ENCODE data around the gene COPG1. TPM values are rescaled to one million over a fixed set of nuclear protein-coding genes. Genes with fewer than 3 reads are reported as not detected.

COPG1 gene
- total and polyA plus RNA-seq, 2 experiments from 2014 or later: 50.0 to 106 TPM

DNA sequence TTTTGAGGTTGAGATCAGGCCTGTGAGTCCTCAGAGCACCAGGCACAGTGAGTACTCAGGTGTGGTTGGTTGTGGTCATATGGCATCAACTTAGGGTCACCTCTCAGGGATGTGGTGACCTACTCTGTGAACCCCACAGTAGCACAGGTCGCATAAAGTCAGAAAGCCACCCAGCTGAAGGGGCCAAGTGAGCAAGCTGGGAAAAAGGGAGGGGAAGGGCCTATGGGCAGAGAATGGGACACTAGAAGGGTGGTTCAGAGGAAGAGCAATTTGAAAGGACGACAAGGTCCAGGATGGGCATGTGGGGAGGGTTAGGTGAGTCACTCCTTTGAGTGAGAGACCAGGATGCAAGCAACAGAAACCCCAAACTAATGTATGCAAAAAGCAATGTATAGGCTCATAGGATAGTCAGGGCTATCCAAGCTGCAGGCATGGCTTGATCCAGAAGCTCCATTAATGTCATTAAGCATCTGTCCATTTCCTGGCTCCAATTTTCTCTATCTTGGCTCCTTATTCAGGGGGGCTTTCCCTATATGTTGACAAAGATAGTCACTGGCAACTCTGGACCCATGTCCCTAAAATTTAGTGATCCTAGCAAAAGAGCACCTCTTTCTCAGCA lies 62.7 kb downstream of the COPG1 start:
- Histone ChIP-seq H3K4me1 (ENCODE audit: insufficient read depth) (peaks cover 7% of the 10 kb centered on the region), H3K79me2 (replicated peaks; ENCODE audit: insufficient read depth) (peaks cover 5% of the 10 kb centered on the region), H3K4me3 (no peak overlapping the region), H3K9me2 (ENCODE audit: insufficient read depth) (no peaks in the 10 kb centered on the region), H3K27me3 (ENCODE audit: insufficient read depth) (no peaks in the 10 kb centered on the region), H3K4me2 (no peak overlapping the region), H3K27ac (ENCODE audit: low read depth) (no peak overlapping the region), H3K36me3 (ENCODE audit: insufficient read depth) (no peaks in the 10 kb centered on the region), H4K20me1 (replicated peaks; ENCODE audit: insufficient read depth) (no peaks in the 10 kb centered on the region), H2AFZ (no peak overlapping the region), H3F3A (replicated peaks; ENCODE audit: low read depth) (no peaks in the 10 kb centered on the region)
- TF ChIP-seq POLR2AphosphoS5 (IDR thresholded peaks at IDR 0.05; ENCODE audit: low read depth): no peak
- no peak for TF ChIP-seq ETS1 (IDR thresholded peaks at IDR 0.05)
- TF ChIP-seq NANOG (IDR thresholded peaks at IDR 0.05; ENCODE audit: borderline replicate concordance): no peak
- TF ChIP-seq EZH2 (IDR thresholded peaks at IDR 0.05; ENCODE audit: low read depth, unreplicated experiment): no peak
- TF ChIP-seq STAT1 (IDR thresholded peaks at IDR 0.05; ENCODE audit: unreplicated experiment): no peak
- TF ChIP-seq EZH2phosphoT487 (IDR thresholded peaks at IDR 0.05; ENCODE audit: unreplicated experiment): no peak
- no peak for DNase-seq (ENCODE audit: low spot score)
- Mint-ChIP-seq H3K4me1 (peaks cover 8% of the 10 kb centered on the region), H3K27me3 (ENCODE audit: insufficient read depth, low read depth, poor library complexity) (peaks cover 19% of the 10 kb centered on the region), H3K36me3 (ENCODE audit: low read depth) (no peaks in the 10 kb centered on the region; the same call in 2 of the 3 replicates), H3K4me3 (no peak overlapping the region), H3K9me3 (no peaks in the 10 kb centered on the region; the same call in 2 of the 3 replicates), H3K27ac (no peak overlapping the region)
- ATAC-seq: no peak

DNA sequence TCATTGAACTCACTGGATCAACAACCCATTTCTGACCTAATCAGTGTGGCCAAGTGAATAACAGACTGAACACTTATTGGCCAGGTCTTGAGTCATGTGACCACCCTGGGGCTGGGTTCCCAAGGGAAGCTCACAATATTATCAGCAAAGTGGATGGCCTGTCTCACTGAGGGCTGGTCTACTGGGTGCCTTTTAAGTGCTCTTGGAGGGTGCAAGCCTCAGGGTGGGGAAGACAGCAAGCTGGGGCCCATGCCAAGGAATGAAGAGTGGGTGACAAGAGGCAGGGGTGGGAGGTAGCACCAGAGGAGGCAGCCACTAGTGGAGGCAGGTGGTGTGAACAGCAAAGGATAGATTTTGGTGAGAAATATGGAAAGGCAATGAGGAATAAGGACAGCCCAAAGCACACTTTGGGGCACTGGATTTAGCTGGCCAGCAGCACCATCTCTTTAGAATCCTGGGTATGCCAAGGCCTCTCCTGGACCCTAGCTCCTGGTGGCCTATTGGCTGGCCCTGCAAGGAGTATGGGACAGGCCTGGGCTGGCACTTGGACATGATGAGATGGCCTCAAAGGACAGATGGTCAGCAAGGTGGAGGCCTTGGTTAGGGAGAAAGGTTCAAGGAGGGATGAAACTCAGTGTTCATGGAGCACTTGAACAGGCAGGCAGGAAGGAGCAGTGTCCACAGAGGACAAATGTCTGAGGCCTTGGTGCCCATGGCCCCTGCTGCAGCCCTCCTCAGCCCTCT lies 63.4 kb downstream of the COPG1 start:
- TF ChIP-seq CREB1 (CRISPR knock-in tag; IDR thresholded peaks at IDR 0.05; ENCODE audit: low read depth) (no peak), ZNF114 (CRISPR knock-in tag; IDR thresholded peaks at IDR 0.05) (no peak), EZH2phosphoT487 (IDR thresholded peaks at IDR 0.05; ENCODE audit: unreplicated experiment) (no peak), JUNB (IDR thresholded peaks at IDR 0.05; ENCODE audit: unreplicated experiment) (no peak), ZNF331 (CRISPR knock-in tag; IDR thresholded peaks at IDR 0.05; ENCODE audit: low read depth) (no peak)
- TF ChIP-seq, protein P1, sequence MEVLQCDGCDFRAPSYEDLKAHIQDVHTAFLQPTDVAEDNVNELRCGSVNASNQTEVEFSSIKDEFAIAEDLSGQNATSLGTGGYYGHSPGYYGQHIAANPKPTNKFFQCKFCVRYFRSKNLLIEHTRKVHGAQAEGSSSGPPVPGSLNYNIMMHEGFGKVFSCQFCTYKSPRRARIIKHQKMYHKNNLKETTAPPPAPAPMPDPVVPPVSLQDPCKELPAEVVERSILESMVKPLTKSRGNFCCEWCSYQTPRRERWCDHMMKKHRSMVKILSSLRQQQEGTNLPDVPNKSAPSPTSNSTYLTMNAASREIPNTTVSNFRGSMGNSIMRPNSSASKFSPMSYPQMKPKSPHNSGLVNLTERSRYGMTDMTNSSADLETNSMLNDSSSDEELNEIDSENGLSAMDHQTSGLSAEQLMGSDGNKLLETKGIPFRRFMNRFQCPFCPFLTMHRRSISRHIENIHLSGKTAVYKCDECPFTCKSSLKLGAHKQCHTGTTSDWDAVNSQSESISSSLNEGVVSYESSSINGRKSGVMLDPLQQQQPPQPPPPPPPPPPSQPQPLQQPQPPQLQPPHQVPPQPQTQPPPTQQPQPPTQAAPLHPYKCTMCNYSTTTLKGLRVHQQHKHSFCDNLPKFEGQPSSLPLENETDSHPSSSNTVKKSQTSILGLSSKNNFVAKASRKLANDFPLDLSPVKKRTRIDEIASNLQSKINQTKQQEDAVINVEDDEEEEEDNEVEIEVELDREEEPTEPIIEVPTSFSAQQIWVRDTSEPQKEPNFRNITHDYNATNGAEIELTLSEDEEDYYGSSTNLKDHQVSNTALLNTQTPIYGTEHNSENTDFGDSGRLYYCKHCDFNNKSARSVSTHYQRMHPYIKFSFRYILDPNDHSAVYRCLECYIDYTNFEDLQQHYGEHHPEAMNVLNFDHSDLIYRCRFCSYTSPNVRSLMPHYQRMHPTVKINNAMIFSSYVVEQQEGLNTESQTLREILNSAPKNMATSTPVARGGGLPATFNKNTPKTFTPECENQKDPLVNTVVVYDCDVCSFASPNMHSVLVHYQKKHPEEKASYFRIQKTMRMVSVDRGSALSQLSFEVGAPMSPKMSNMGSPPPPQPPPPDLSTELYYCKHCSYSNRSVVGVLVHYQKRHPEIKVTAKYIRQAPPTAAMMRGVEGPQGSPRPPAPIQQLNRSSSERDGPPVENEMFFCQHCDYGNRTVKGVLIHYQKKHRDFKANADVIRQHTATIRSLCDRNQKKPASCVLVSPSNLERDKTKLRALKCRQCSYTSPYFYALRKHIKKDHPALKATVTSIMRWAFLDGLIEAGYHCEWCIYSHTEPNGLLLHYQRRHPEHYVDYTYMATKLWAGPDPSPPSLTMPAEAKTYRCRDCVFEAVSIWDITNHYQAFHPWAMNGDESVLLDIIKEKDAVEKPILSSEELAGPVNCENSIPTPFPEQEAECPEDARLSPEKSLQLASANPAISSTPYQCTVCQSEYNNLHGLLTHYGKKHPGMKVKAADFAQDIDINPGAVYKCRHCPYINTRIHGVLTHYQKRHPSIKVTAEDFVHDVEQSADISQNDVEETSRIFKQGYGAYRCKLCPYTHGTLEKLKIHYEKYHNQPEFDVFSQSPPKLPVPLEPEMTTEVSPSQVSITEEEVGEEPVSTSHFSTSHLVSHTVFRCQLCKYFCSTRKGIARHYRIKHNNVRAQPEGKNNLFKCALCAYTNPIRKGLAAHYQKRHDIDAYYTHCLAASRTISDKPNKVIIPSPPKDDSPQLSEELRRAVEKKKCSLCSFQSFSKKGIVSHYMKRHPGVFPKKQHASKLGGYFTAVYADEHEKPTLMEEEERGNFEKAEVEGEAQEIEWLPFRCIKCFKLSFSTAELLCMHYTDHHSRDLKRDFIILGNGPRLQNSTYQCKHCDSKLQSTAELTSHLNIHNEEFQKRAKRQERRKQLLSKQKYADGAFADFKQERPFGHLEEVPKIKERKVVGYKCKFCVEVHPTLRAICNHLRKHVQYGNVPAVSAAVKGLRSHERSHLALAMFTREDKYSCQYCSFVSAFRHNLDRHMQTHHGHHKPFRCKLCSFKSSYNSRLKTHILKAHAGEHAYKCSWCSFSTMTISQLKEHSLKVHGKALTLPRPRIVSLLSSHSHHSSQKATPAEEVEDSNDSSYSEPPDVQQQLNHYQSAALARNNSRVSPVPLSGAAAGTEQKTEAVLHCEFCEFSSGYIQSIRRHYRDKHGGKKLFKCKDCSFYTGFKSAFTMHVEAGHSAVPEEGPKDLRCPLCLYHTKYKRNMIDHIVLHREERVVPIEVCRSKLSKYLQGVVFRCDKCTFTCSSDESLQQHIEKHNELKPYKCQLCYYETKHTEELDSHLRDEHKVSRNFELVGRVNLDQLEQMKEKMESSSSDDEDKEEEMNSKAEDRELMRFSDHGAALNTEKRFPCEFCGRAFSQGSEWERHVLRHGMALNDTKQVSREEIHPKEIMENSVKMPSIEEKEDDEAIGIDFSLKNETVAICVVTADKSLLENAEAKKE (CRISPR knock-in tag; IDR thresholded peaks at IDR 0.05): no peak
- H3K36me3 ChIP-seq (ENCODE audit: insufficient read depth): no peaks in the 10 kb centered on the region
- no peak for ATAC-seq
- H3K4me2 ChIP-seq: no peak overlapping the region
- H3K27ac ChIP-seq (ENCODE audit: low read depth): no peak overlapping the region
- H3K4me3 ChIP-seq: no peak overlapping the region
- H3K9me2 ChIP-seq (ENCODE audit: insufficient read depth): no peaks in the 10 kb centered on the region
- no peaks in the 10 kb centered on the region for H4K20me1 ChIP-seq (replicated peaks; ENCODE audit: insufficient read depth)
- H3K4me3 Mint-ChIP-seq: no peak overlapping the region; the same call in 2 of the 3 replicates
- H3K9me3 Mint-ChIP-seq: no peaks in the 10 kb centered on the region; the same call in 2 of the 3 replicates
- H3K36me3 Mint-ChIP-seq (ENCODE audit: low read depth): no peaks in the 10 kb centered on the region; the same call in 2 of the 3 replicates
- DNase-seq (ENCODE audit: low spot score): no peak
- H3K4me1 ChIP-seq (ENCODE audit: insufficient read depth): peaks cover 7% of the 10 kb centered on the region
- H3K79me2 ChIP-seq (replicated peaks; ENCODE audit: insufficient read depth): peaks cover 11% of the 10 kb centered on the region
- H3K27ac Mint-ChIP-seq: no peak overlapping the region; the same call in 1 of the 2 replicates
- no peaks in the 10 kb centered on the region for H3K27me3 ChIP-seq (ENCODE audit: insufficient read depth)
- H3K4me1 Mint-ChIP-seq: peaks cover 11% of the 10 kb centered on the region
- peaks cover 20% of the 10 kb centered on the region for H3K27me3 Mint-ChIP-seq (ENCODE audit: insufficient read depth, low read depth, poor library complexity)
- no peak overlapping the region for H2AFZ ChIP-seq
- H3F3A ChIP-seq (replicated peaks; ENCODE audit: low read depth): no peaks in the 10 kb centered on the region
